KMS-11 (cell line): Measurements from ENCODE around the gene ERC2.

Source experiments
- H2AFZ ChIP-seq: fragments of 200-600 bp; sonication (generic); 2 replicates; pipeline ENCODE4 v1.6.1; 2016; ENCODE audit warnings: antibody characterized with exemption, mixed run types, low read depth
- H3K27ac ChIP-seq: fragments of 200-600 bp; sonication (generic); 2 replicates; pipeline ENCODE4 v1.6.1; 2016; ENCODE audit warnings: mild to moderate bottlenecking, mixed run types
- H3K27me3 ChIP-seq: fragments of 200-600 bp; sonication (generic); 2 replicates; pipeline ENCODE4 v1.6.1; 2017; ENCODE audit warnings: mild to moderate bottlenecking, low read depth, mixed run types, moderate library complexity; ENCODE audit not compliant: insufficient read depth
- H3K36me3 ChIP-seq: fragments of 200-600 bp; sonication (generic); 2 replicates; pipeline ENCODE4 v1.6.1; 2017; ENCODE audit warnings: mild to moderate bottlenecking, mixed run types; ENCODE audit not compliant: insufficient read depth
- H3K4me1 ChIP-seq: fragments of 200-600 bp; sonication (generic); 2 replicates; pipeline ENCODE4 v1.6.1; 2016; ENCODE audit warnings: mild to moderate bottlenecking, low read depth, mixed run types; ENCODE audit not compliant: poor library complexity, severe bottlenecking
- H3K4me2 ChIP-seq: fragments of 200-600 bp; sonication (generic); 2 replicates; pipeline ENCODE4 v1.7.0; 2016; ENCODE audit warnings: mild to moderate bottlenecking, mixed run types
- H3K4me3 ChIP-seq: fragments of 200-600 bp; sonication (generic); IDR thresholded peaks from 2 replicates; pipeline ENCODE4 v1.6.1; 2017; ENCODE audit warnings: low read depth, low read length, mixed read lengths; ENCODE audit not compliant: insufficient read depth
- H3K79me2 ChIP-seq: fragments of 200-600 bp; sonication (generic); 2 replicates; pipeline ENCODE4 v1.6.1; 2016; ENCODE audit warnings: low read depth, mixed run types; ENCODE audit not compliant: insufficient read depth
- H3K9ac ChIP-seq: fragments of 200-600 bp; sonication (generic); 2 replicates; pipeline ENCODE4 v1.6.1; 2016; ENCODE audit warnings: mild to moderate bottlenecking, mixed run types
- H4K20me1 ChIP-seq: fragments of 200-600 bp; sonication (generic); 2 replicates; pipeline ENCODE4 v1.6.1; 2016; ENCODE audit warnings: mild to moderate bottlenecking, mixed run types; ENCODE audit not compliant: insufficient read depth
- TF ChIP-seq, protein P1 (sequence below): fragments of 200-600 bp; sonication (generic); conservative IDR thresholded peaks from 2 replicates; pipeline ENCODE4 v1.6.1; 2017; ENCODE audit warnings: low read depth, mild to moderate bottlenecking, antibody characterized with exemption, low read length, moderate library complexity, mixed read lengths

ERC2 gene

GRCh38 chr3:55708921-55709320, 759.3 kb downstream of the ERC2 start:
- Histone ChIP-seq H3K27me3 (no peaks in the 10 kb centered on the region), H2AFZ (no peak overlapping the region), H4K20me1 (no peaks in the 10 kb centered on the region), H3K36me3 (no peaks in the 10 kb centered on the region), H3K9ac (no peak overlapping the region), H3K4me2 (no peak overlapping the region), H3K4me3 (no peak overlapping the region), H3K79me2 (no peaks in the 10 kb centered on the region), H3K4me1 (no peaks in the 10 kb centered on the region), H3K27ac (no peak overlapping the region)
- TF ChIP-seq, protein P1, sequence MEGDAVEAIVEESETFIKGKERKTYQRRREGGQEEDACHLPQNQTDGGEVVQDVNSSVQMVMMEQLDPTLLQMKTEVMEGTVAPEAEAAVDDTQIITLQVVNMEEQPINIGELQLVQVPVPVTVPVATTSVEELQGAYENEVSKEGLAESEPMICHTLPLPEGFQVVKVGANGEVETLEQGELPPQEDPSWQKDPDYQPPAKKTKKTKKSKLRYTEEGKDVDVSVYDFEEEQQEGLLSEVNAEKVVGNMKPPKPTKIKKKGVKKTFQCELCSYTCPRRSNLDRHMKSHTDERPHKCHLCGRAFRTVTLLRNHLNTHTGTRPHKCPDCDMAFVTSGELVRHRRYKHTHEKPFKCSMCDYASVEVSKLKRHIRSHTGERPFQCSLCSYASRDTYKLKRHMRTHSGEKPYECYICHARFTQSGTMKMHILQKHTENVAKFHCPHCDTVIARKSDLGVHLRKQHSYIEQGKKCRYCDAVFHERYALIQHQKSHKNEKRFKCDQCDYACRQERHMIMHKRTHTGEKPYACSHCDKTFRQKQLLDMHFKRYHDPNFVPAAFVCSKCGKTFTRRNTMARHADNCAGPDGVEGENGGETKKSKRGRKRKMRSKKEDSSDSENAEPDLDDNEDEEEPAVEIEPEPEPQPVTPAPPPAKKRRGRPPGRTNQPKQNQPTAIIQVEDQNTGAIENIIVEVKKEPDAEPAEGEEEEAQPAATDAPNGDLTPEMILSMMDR, result no peak

GRCh38 chr3:55708242-55708641, 760.0 kb downstream of the ERC2 start:
- Histone ChIP-seq H2AFZ (no peak overlapping the region), H3K27ac (no peak overlapping the region), H3K79me2 (no peaks in the 10 kb centered on the region)

GRCh38 chr3:55704521-55704920, 763.7 kb downstream of the ERC2 start:
- H2AFZ ChIP-seq, result no peak overlapping the region
- H3K79me2 ChIP-seq, result no peaks in the 10 kb centered on the region
- H4K20me1 ChIP-seq, result no peaks in the 10 kb centered on the region
- H3K4me3 ChIP-seq, result no peak overlapping the region
- no peaks in the 10 kb centered on the region for H3K27me3 ChIP-seq
- no peak overlapping the region for H3K9ac ChIP-seq
- H3K4me2 ChIP-seq, result no peak overlapping the region
- no peak overlapping the region for H3K27ac ChIP-seq
- TF ChIP-seq, protein P1, result no peak
- H3K36me3 ChIP-seq, result no peaks in the 10 kb centered on the region
- no peaks in the 10 kb centered on the region for H3K4me1 ChIP-seq

More at GRCh38 chr3:55708242-55708641, 760.0 kb downstream of the ERC2 start:
- no peaks in the 10 kb centered on the region for H4K20me1 ChIP-seq
- no peaks in the 10 kb centered on the region for H3K4me1 ChIP-seq
- no peak overlapping the region for H3K4me2 ChIP-seq
- H3K36me3 ChIP-seq, result no peaks in the 10 kb centered on the region
- H3K4me3 ChIP-seq, result no peak overlapping the region
- H3K9ac ChIP-seq, result no peak overlapping the region
- no peaks in the 10 kb centered on the region for H3K27me3 ChIP-seq
- TF ChIP-seq, protein P1, result no peak

DNA sequence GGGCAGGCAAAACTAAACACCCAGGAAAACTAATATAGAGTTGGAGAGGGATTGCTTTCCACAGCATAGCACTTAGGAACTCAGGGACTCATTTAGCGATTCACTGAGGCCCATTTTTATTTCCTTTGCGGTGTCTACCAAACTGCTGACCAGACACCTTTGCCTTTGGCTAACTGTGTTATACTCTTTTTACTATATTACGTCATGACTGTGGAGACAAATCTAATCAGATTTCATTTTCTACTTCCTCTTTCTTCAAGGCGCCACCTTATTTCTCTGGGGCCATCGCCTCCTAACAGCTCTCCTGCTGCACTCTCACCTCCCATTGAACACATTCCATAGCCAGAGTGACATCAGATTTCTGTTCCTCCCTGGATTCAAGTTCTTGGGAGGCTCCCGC, 765.4 kb downstream of the ERC2 start:
- no peak overlapping the region for H3K4me2 ChIP-seq
- no peaks in the 10 kb centered on the region for H3K4me1 ChIP-seq
- no peaks in the 10 kb centered on the region for H3K27me3 ChIP-seq
- H3K27ac ChIP-seq, result no peak overlapping the region
- no peak overlapping the region for H2AFZ ChIP-seq
- H4K20me1 ChIP-seq, result no peaks in the 10 kb centered on the region
- no peaks in the 10 kb centered on the region for H3K36me3 ChIP-seq
- no peak overlapping the region for H3K9ac ChIP-seq
- no peaks in the 10 kb centered on the region for H3K79me2 ChIP-seq
- TF ChIP-seq, protein P1, result no peak
- H3K4me3 ChIP-seq, result no peak overlapping the region
